ENCODE data around the gene NPSR1. TPM values are rescaled to one million over a fixed set of nuclear protein-coding genes. Genes with fewer than 3 reads are reported as not detected.
"Not testable (repeated sequence)": the region's sequence is repeated elsewhere in the genome, so short reads cannot be mapped to it uniquely, and the experiment has no call there.

The NPSR1 gene
- total RNA-seq, result not detected in 2 replicates
- long read RNA-seq, result 0 reads

DNA sequence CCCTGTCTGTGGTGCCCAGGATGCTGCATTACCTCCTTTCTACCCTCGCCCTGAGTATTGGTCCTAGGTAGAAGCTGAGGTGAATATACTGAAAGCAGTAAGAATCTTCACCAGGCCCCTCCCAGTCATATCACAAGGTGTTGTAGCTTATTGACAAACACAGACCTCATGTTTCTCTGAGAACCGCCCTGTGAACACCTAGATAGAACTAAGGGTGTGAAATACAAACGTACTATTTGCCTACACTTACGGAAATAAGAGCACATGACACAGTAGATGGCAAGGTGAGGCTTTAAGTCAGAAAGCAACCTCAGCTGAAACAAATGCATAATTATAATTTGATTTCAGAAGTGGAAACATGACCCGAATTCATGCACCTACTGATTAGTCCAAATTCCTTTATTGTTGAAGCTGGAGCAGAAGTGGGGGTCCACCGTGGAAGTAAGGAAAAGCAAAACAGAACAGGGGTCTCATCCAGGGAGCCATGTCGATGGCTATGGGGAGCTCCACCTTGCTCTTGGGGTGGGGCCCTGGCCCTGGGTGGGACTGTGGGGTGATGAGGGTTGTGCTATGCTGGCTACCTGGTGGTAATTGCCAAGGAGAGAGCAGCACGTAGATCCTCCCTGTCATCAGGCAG lies at the start of gene NPSR1:
NPSR1 (plus strand) TSS at position 587 of the 637 bp plus-strand sequence. CDS start 195 bp downstream, outside the sequence.
- Mint-ChIP-seq H3K27me3 (no peaks in the 10 kb centered on the region), H3K36me3 (ENCODE audit: insufficient read depth) (no peaks in the 10 kb centered on the region), H3K9me3 (ENCODE audit: low read depth) (no peaks in the 10 kb centered on the region), H3K4me3 (ENCODE audit: low read depth) (no peak within 1 kb of the TSS), H3K4me1 (ENCODE audit: low read depth) (peaks cover 8% of the 10 kb centered on the region), H3K27ac (no peak within 1 kb of the TSS)
- TF ChIP-seq, protein P1, sequence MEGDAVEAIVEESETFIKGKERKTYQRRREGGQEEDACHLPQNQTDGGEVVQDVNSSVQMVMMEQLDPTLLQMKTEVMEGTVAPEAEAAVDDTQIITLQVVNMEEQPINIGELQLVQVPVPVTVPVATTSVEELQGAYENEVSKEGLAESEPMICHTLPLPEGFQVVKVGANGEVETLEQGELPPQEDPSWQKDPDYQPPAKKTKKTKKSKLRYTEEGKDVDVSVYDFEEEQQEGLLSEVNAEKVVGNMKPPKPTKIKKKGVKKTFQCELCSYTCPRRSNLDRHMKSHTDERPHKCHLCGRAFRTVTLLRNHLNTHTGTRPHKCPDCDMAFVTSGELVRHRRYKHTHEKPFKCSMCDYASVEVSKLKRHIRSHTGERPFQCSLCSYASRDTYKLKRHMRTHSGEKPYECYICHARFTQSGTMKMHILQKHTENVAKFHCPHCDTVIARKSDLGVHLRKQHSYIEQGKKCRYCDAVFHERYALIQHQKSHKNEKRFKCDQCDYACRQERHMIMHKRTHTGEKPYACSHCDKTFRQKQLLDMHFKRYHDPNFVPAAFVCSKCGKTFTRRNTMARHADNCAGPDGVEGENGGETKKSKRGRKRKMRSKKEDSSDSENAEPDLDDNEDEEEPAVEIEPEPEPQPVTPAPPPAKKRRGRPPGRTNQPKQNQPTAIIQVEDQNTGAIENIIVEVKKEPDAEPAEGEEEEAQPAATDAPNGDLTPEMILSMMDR (IDR thresholded peaks at IDR 0.05; ENCODE audit: unreplicated experiment), result no peak
- no peak for DNase-seq (ENCODE audit: low spot score, unreplicated experiment)

DNA sequence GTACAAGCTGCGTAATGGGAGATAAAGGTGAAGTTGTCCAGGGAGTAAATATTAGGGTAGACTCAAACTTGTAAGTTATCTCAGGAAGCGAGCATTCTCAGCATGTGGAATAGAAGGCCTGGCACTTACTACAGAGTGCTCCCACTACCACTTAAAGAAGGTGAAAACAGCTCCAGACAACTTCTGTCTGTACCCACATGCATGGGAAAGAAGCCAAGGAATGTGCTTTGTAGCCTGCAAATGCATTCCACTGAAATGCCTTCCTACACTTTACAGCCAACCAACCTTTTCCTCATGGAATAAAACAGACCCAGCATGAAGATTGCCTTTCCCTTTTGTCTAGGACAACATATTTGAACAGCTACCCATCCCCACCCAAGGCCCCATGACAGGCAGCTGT lies 45.4 kb upstream of the NPSR1 start:
- Mint-ChIP-seq H3K36me3 (ENCODE audit: insufficient read depth) (peaks cover 1% of the 10 kb centered on the region), H3K27ac (no peak overlapping the region), H3K9me3 (ENCODE audit: low read depth) (peaks cover 7% of the 10 kb centered on the region), H3K27me3 (no peaks in the 10 kb centered on the region), H3K4me3 (ENCODE audit: low read depth) (no peak overlapping the region), H3K4me1 (ENCODE audit: low read depth) (no peaks in the 10 kb centered on the region)
- no peak for DNase-seq (ENCODE audit: low spot score, unreplicated experiment)
- TF ChIP-seq, protein P1 (IDR thresholded peaks at IDR 0.05; ENCODE audit: unreplicated experiment), result no peak

- H3K4me1 Mint-ChIP-seq (ENCODE audit: low read depth), result peaks cover 9% of the 10 kb centered on the region
- no peaks in the 10 kb centered on the region for H3K36me3 Mint-ChIP-seq (ENCODE audit: insufficient read depth)
- no peak overlapping the region for H3K4me3 Mint-ChIP-seq (ENCODE audit: low read depth)
- no peaks in the 10 kb centered on the region for H3K27me3 Mint-ChIP-seq
- TF ChIP-seq, protein P1 (IDR thresholded peaks at IDR 0.05; ENCODE audit: unreplicated experiment), result no peak
- no peaks in the 10 kb centered on the region for H3K9me3 Mint-ChIP-seq (ENCODE audit: low read depth)
- H3K27ac Mint-ChIP-seq, result no peak overlapping the region
- no peak for DNase-seq (ENCODE audit: low spot score, unreplicated experiment)
These were observed 37.6 kb upstream of the NPSR1 start for GRCh38 chr7:34620425-34620824.

DNA sequence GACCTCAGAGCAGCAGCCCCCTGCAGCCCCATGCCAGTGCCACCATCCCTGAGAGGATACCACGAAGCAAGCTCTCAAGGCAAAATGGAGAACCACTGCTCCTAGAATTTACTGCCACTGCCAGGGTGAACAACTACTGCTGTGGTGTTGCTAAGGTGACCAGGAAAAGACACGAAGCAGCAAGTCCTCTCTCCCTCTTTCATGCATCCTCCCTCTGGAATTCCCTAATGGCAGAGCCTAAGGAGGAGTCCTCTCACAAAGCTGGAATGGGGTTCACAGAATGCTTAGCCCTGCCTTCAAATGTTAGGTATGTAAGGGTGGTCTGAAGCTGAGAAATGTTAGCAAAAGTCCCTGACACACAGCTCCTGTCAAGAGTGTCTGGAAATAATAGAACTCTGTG lies 35.8 kb upstream of the NPSR1 start:
- Mint-ChIP-seq H3K9me3 (ENCODE audit: low read depth) (no peaks in the 10 kb centered on the region), H3K4me1 (ENCODE audit: low read depth) (peaks cover 9% of the 10 kb centered on the region), H3K27ac (no peak overlapping the region), H3K27me3 (no peaks in the 10 kb centered on the region), H3K36me3 (ENCODE audit: insufficient read depth) (no peaks in the 10 kb centered on the region), H3K4me3 (ENCODE audit: low read depth) (no peak overlapping the region)
- no peak for DNase-seq (ENCODE audit: low spot score, unreplicated experiment)
- TF ChIP-seq, protein P1 (IDR thresholded peaks at IDR 0.05; ENCODE audit: unreplicated experiment), result no peak

- H3K9me3 Mint-ChIP-seq (ENCODE audit: low read depth), result no peaks in the 10 kb centered on the region
- no peak overlapping the region for H3K4me3 Mint-ChIP-seq (ENCODE audit: low read depth)
- no peak for DNase-seq (ENCODE audit: low spot score, unreplicated experiment)
- TF ChIP-seq, protein P1 (IDR thresholded peaks at IDR 0.05; ENCODE audit: unreplicated experiment), result no peak
- peak overlapping the region; percentile 14 for H3K27ac Mint-ChIP-seq
- H3K36me3 Mint-ChIP-seq (ENCODE audit: insufficient read depth), result no peaks in the 10 kb centered on the region
- H3K4me1 Mint-ChIP-seq (ENCODE audit: low read depth), result peaks cover 9% of the 10 kb centered on the region
- no peaks in the 10 kb centered on the region for H3K27me3 Mint-ChIP-seq
These were observed 35.2 kb upstream of the NPSR1 start for GRCh38 chr7:34622771-34623250.

- not testable (repeated sequence) for H3K4me3 Mint-ChIP-seq (ENCODE audit: low read depth); H3K9me3 Mint-ChIP-seq (ENCODE audit: low read depth); H3K27me3 Mint-ChIP-seq; DNase-seq (ENCODE audit: low spot score, unreplicated experiment); H3K36me3 Mint-ChIP-seq (ENCODE audit: insufficient read depth); H3K27ac Mint-ChIP-seq; H3K4me1 Mint-ChIP-seq (ENCODE audit: low read depth)
These were observed 29.4 kb upstream of the NPSR1 start for GRCh38 chr7:34628618-34629017.
